ENCODE data around the gene PHC2.

- TF ChIP-seq CTCF (IDR thresholded peaks at IDR 0.05; ENCODE audit: low read depth, low read length) (no peak), MAX (IDR thresholded peaks at IDR 0.05; ENCODE audit: low read depth, low read length) (no peak), MYC (IDR thresholded peaks at IDR 0.05; ENCODE audit: low read depth, low read length) (no peak)
These were observed 60.6 kb downstream of the PHC2 start for GRCh38 chr1:33370301-33370700.

All from NB4 (cell line).